C4-2B (cell line): ENCODE results near the gene EHBP1L1.

Experiments used
- CTCF ChIP-seq: fragments of 450-650 bp; conservative IDR thresholded peaks from 2 replicates; pipeline ENCODE4 v1.5.1; 2017; ENCODE audit warnings: mild to moderate bottlenecking
- ZFX ChIP-seq: fragments of 450-650 bp; IDR thresholded peaks from 2 replicates; pipeline ENCODE4 v1.6.1; 2017

GRCh38 chr11:65538915-65539743 lies 36.7 kb upstream of the EHBP1L1 start:
- TF ChIP-seq CTCF (no peak; the same call in 1 of the 2 replicates), ZFX (no peak)
